Lower leg skin (tissue), 3 donors: ENCODE measurements around the gene CTSL.

Experiments
- CTCF ChIP-seq, 3 donors: fragments of 450-650 bp; IDR thresholded peaks; one replicate each; pipeline ENCODE4 v1.5.1; 2016; ENCODE audit warnings: antibody characterized with exemption in 3 of 3, mild to moderate bottlenecking in 3 of 3, moderate library complexity in 2 of 3
- POLR2A ChIP-seq, 2 donors: fragments of 450-650 bp; IDR thresholded peaks; one replicate each; pipeline ENCODE4 v1.6.1; 2016 to 2017; ENCODE audit warnings: antibody characterized with exemption in 2 of 2, mild to moderate bottlenecking in 1 of 2, moderate library complexity in 1 of 2

GRCh38 chr9:87684627-87685219 lies 41.2 kb upstream of the CTSL start:
- no peak for TF ChIP-seq CTCF (IDR thresholded peaks at IDR 0.05)
- TF ChIP-seq POLR2A (IDR thresholded peaks at IDR 0.05) = no peak
